NCI-H146 treated with DMSO at 0.1 percent for 48 hours (cell line): ENCODE measurements around the gene CD79A.

Experiments used
- DNase-seq: peaks from one replicate; lab custom pipeline; 2025; ENCODE audit not compliant: unreplicated experiment; lab: John Stamatoyannopoulos, UW

CD79A gene

GRCh38 chr19:41930322-41930722, 53.2 kb downstream of the CD79A start:
- DNase-seq, result no peak
